ENCODE data around the gene DIDO1.
A peak's percentile ranks its signal among the peaks of the same experiment; 100 is the strongest.

DIDO1 gene

DNA sequence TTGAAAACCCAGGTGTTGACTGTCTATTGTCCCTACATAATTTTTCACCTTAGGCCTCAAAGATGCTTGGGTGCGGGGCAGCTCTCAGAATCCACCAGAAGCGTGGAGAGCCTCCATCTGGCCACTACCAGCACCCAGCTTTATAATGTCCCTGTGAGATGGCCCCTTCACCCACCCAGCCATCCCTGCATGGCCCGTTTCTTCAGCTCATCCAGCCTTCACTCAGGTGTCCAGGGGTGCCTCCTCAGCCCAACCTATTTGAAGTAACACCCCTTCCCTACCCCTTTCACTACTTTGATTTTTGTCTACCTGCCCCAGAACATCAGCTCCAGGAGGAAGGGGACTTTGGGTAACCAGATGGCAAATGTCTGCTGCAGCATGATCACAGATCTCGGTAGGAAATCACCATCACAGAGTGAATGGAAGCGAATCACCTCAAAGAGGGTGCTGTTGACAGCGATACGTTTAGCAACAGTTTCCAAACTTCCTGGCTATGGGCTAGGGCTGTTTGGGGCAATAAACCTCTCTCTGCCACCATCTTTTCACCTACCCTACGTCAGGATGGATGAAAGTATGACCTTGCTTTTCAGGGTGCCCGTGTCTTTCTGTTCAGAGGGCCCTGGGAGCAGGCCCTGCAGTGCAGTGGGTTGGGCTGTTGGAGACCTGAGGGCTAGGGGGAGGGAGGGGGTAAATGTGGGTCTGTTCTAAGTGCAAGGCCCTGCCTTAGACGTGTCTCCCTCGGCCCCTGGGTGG, 25.0 kb upstream of the DIDO1 start:
- DNase-seq (ENCODE audit: low read depth): no peak

DNA sequence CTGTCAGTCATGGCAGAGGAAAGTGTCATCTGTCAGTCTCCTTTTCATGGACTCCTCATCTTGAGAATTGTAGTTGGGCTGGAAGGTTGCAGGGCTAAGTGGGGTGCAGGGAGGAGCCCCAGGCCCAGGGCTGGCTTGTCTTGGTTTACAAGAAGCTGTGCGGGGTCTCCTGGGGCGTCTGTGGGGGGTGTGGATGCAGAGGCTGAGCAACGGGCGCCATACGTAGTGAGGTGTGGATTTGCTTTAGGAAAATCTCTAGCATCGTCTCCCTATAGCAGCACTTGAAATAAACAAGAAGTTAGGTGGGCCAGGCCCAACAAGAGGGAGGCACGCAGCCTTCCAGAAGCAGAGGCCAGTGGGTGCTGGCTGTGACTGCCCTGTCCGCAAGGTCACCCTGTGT, 24.4 kb upstream of the DIDO1 start:
- no peak for DNase-seq (ENCODE audit: low read depth)

- DNase-seq (ENCODE audit: low read depth): no peak
Observed at GRCh38 chr20:62949962-62950361, 23.7 kb upstream of the DIDO1 start.

GRCh38 chr20:62949153-62949821, 23.0 kb upstream of the DIDO1 start:
- no peak for DNase-seq (ENCODE audit: low read depth)

GRCh38 chr20:62947532-62948300, 21.4 kb upstream of the DIDO1 start:
- no peak for DNase-seq (ENCODE audit: low read depth)

DNA sequence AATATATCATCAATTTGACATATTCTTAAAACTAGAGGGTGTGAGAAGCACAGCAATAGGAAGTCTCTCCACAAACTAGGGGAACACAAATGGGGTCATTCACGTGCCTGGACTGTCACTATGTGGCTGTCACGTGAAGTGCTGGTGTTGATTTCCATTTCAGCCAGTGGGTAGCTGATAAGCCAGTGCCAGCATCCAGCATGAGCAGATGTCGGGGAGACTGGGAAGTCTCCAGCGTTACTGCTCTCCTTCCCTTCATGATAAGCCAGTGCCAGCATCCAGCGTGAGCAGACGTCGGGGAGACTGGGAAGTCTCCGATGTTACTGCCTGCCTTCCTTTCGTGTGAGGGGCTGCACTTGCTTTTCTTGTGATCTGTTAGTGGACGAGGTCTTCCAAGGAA, 20.6 kb upstream of the DIDO1 start:
- DNase-seq (ENCODE audit: low read depth): no peak

DNA sequence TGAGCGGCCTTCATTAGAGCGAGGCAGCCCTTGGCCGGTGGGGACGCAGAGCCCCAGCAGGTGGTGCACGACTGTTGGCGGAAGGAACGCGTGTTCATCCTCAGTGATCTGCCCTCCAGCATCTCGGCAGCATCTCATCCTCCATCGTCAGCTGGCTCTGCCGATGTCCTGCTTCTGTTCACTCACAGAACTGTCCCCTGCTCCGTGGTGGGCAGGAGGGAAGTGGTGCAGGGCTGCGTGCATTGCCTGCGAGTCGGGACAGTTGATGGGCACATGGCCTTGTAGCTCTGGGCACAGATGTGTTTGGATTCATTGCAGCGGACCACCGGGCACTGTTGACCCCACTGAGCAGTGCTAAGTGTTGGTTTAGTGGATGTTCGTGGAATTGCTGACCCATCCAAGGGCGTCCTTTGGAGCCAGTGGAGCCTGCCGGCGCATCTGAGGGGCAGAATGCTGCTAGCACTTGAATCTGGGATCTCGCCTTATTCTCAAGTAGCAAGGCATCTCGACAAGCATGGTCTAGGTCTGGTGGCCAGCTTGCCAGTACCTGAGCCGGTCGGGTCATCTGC, 19.6 kb upstream of the DIDO1 start:
- DNase-seq (ENCODE audit: low read depth): no peak

- DNase-seq (ENCODE audit: low read depth): no peak
Observed at GRCh38 chr20:62944746-62945145, 18.4 kb upstream of the DIDO1 start.

DNA sequence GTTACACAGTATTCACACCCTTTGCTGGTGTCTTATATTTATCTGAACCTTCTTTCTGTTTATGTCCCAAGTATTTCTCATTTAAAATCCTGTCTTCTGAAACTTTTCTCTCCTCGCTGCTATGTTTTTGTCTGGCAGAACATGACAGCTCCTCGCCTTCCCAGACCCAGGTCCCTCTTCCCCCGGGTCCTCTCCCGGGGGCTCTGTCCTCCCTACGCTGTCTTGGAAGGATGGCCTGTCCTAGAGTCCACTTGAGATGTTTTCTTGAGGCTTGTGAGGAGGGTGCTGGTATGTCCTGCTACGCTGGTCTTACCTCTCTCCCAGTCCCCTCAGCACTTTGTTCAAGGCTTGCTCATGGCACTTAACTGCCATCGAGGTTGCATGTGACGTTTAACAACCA, 17.9 kb upstream of the DIDO1 start:
- DNase-seq (ENCODE audit: low read depth): no peak

- DNase-seq (ENCODE audit: low read depth): no peak
Observed at GRCh38 chr20:62943396-62943795, 17.1 kb upstream of the DIDO1 start.

- DNase-seq (ENCODE audit: low read depth): no peak
Observed at GRCh38 chr20:62942456-62942855, 16.2 kb upstream of the DIDO1 start.

DNA sequence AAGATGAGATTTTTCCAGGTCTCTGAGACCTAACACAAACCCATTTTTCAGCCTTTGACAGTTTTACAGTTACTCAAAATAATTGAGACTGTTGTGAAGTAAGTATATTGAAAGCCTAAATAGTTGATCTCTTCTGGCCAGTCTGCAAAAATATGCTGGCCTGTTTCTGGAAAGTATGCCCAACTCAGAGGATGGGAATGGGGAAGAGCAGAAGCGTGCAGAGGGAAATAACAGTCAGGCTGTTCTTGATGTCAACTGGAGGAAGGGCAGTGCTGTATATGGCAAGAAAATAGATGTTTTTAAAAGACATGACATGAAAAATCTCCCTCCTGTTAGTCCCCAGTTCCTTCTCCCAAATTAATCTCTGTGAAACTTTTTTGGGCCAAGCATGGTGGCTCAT, 15.5 kb upstream of the DIDO1 start:
- DNase-seq (ENCODE audit: low read depth): no peak

DNA sequence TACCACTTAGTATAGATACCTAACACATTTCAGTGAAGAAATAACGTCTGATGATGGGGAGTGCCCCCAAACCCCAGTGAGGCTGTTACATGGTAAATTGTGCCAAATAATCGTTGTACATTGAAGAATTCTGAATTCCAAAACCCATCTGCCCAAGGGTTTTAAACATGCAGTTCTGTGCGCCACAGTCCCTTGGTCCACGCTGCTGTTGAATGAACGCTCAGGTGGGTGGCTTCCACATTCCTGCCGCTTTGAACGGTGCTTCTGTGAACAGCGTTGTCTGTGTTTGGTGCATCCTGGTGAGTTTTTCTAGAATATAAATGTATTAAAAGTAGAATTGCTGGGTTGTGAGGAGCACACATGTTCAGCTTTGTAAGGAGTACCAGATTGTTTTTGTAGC, 14.6 kb upstream of the DIDO1 start:
- no peak for DNase-seq (ENCODE audit: low read depth)

- no peak for DNase-seq (ENCODE audit: low read depth)
Observed at GRCh38 chr20:62938105-62938888, 12.0 kb upstream of the DIDO1 start, which contains the start of gene GID8. Gene GID8 (plus strand): TSS chr20:62938147. CDS start chr20:62941503, 3,356 bp downstream.

- peak; percentile 92 for DNase-seq (ENCODE audit: low read depth)
Observed at GRCh38 chr20:62937268-62938104, 11.2 kb upstream of the DIDO1 start.

DNA sequence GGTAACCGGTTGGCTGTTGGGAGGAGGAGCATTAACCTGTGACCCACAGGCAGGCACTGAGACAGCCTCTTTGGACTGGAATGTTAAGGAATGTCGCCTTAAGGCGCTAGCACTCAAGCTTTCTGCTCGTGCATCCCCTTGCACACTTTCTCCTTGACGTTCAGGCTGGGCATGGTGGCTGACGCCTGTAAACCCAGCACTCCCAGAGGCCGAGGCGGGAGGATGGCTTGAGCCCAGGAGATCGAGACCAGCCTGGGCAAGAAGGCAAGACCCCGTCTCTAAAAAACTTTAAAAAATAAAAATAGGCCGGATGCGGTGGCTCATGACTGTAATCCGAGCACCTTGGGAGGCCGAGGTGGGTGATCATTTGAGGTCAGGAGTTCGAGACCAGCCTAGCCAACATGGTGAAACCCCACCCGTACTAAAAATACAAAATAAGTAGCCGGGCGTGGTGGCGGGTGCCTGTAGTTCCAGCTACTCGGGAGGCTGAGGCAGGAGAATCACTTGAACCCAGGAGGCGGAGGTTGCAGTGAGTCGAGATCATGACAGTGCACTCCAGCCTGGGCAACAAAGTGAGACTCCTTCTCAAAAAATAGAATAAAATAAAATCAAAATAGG, 9.8 kb upstream of the DIDO1 start:
- DNase-seq (ENCODE audit: low read depth): no peak

DNA sequence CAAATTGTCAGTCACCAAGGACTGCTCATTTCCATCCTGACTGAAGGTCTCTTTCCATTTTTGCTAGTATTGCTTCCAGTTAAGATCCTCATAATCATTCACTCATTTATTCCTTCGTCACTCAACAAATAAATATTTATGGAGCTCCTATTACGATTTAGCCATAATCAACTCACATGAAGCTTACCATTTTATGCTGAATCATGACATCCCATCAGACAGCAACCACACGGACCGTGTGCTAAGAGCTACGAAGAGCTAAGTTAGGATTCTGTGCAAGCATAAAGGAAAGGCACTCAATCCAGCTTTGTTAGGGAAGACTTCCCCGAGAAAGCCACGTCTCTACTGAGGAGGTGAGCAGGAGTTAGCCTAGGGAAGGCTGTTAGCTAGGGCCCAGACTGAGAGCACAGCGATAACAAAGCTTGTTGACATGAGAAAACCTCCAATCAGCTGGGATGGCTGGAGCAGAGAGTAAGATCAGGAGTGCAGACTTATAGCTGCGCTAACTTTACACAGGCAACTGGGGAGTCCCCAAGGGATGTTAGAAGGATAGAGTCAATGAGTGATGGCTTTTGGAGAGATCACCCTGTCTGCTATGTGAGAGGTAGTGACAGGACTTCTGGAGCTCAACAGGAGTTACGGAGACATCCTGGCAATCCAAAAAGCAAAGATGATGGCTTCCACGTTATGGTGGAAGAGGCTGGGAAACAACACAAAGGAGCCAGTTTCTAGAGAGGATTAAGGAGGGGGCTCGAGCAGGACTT, 9.1 kb upstream of the DIDO1 start:
- no peak for DNase-seq (ENCODE audit: low read depth)

- DNase-seq (ENCODE audit: low read depth): no peak
Observed at GRCh38 chr20:62933966-62934365, 7.7 kb upstream of the DIDO1 start.

- DNase-seq (ENCODE audit: low read depth): no peak
Observed at GRCh38 chr20:62931464-62931863, 5.2 kb upstream of the DIDO1 start.

All from GM04504 (cell line).